Parathyroid adenoma (tissue), 2 donors: Measurements from ENCODE around the gene SGIP1.

Source experiments
- H2AFZ ChIP-seq: fragments of 300-600 bp; sonication (generic); one replicate; pipeline ENCODE4 v1.7.0; 2017; ENCODE audit warnings: antibody characterized with exemption, mild to moderate bottlenecking
- H3K27ac ChIP-seq: fragments of 300-600 bp; sonication (generic); one replicate; pipeline ENCODE4 v1.7.0; 2017
- H3K27me3 ChIP-seq: fragments of 300-600 bp; sonication (generic); one replicate; pipeline ENCODE4 v1.7.0; 2017; ENCODE audit warnings: low read length; ENCODE audit not compliant: control insufficient read depth, insufficient read depth
- H3K36me3 ChIP-seq: fragments of 300-600 bp; sonication (generic); one replicate; pipeline ENCODE4 v1.7.0; 2017; ENCODE audit warnings: low read length; ENCODE audit not compliant: control insufficient read depth, insufficient read depth
- H3K4me1 ChIP-seq: fragments of 300-600 bp; sonication (generic); one replicate; pipeline ENCODE4 v1.7.0; 2017; ENCODE audit warnings: control low read depth
- H3K4me2 ChIP-seq: fragments of 300-600 bp; sonication (generic); one replicate; pipeline ENCODE4 v1.7.0; 2017; ENCODE audit warnings: low read length
- H3K4me3 ChIP-seq: fragments of 300-600 bp; sonication (generic); one replicate; pipeline ENCODE4 v1.7.0; 2017; ENCODE audit warnings: low read depth, low read length
- H3K79me2 ChIP-seq: fragments of 300-600 bp; sonication (generic); one replicate; pipeline ENCODE4 v1.7.0; 2017; ENCODE audit warnings: control low read depth
- H3K9ac ChIP-seq: fragments of 300-600 bp; sonication (generic); one replicate; pipeline ENCODE4 v1.7.0; 2017; ENCODE audit warnings: mild to moderate bottlenecking
- H3K9me3 ChIP-seq: fragments of 300-600 bp; sonication (generic); one replicate; pipeline ENCODE4 v1.7.0; 2017; ENCODE audit warnings: low read length; ENCODE audit not compliant: control insufficient read depth
- TF ChIP-seq, protein P1 (sequence below): fragments of 300-600 bp; sonication (generic); IDR thresholded peaks from one replicate; pipeline ENCODE4 v1.7.0; 2017; ENCODE audit warnings: antibody characterized with exemption, mild to moderate bottlenecking
- donor health status: primary hyperparathyroidism.

The SGIP1 gene

GRCh38 chr1:66685265-66685664, 151.3 kb downstream of the SGIP1 start:
- Histone ChIP-seq H3K9ac (no peak overlapping the region), H3K79me2 (no peaks in the 10 kb centered on the region), H3K27ac (no peak overlapping the region), H3K4me3 (no peak overlapping the region), H2AFZ (no peak overlapping the region), H3K4me2 (no peak overlapping the region), H3K36me3 (no peaks in the 10 kb centered on the region), H3K27me3 (no peaks in the 10 kb centered on the region), H3K9me3 (no peaks in the 10 kb centered on the region), H3K4me1 (no peaks in the 10 kb centered on the region)
- TF ChIP-seq, protein P1, sequence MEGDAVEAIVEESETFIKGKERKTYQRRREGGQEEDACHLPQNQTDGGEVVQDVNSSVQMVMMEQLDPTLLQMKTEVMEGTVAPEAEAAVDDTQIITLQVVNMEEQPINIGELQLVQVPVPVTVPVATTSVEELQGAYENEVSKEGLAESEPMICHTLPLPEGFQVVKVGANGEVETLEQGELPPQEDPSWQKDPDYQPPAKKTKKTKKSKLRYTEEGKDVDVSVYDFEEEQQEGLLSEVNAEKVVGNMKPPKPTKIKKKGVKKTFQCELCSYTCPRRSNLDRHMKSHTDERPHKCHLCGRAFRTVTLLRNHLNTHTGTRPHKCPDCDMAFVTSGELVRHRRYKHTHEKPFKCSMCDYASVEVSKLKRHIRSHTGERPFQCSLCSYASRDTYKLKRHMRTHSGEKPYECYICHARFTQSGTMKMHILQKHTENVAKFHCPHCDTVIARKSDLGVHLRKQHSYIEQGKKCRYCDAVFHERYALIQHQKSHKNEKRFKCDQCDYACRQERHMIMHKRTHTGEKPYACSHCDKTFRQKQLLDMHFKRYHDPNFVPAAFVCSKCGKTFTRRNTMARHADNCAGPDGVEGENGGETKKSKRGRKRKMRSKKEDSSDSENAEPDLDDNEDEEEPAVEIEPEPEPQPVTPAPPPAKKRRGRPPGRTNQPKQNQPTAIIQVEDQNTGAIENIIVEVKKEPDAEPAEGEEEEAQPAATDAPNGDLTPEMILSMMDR = no peak

DNA sequence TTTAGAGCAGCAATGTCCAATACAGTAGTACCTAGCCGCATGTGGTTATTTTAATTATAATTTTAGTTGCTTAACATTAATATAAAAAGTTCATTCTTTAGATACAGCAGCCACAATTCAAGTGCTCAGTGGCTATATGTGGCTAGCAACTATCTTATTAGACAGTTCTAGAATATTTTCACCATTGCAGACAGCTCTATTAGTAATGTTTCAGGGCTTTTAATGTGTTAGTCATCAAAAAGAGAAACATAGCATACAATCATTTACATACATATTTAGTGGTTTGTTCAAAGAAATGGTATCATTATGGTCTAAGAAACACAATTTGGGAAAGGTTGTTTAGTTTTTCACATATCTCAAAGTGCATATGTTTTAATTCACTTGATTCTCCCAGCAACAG, 151.7 kb downstream of the SGIP1 start:
- Histone ChIP-seq H2AFZ (no peak overlapping the region), H3K79me2 (no peaks in the 10 kb centered on the region), H3K9me3 (no peaks in the 10 kb centered on the region)

DNA sequence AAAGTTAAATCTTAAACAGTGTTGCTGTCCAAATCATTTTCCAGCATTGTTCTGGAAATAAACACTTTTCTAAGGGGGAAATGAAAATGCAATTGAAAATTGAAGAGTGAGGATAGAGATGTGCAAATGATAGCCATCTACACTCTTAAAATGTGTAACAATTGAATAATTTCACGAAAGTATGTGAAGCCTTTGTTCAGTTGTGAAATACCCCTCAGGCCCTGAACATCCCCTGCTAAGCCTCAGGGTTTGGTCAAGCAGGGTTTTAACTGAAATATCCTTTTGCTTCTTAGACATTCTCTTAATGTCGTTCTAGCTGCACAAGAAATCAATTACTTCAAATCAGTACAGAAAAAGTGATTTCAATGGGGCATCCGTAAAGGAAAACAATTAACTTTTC, 152.5 kb downstream of the SGIP1 start:
- Histone ChIP-seq H3K36me3 (no peaks in the 10 kb centered on the region), H3K9ac (no peak overlapping the region), H3K79me2 (no peaks in the 10 kb centered on the region), H3K27me3 (no peaks in the 10 kb centered on the region), H2AFZ (no peak overlapping the region), H3K4me1 (no peaks in the 10 kb centered on the region), H3K4me3 (no peak overlapping the region), H3K4me2 (no peak overlapping the region), H3K9me3 (no peaks in the 10 kb centered on the region), H3K27ac (no peak overlapping the region)
- TF ChIP-seq, protein P1 = no peak

More for the DNA sequence above, 151.7 kb downstream of the SGIP1 start:
- no peaks in the 10 kb centered on the region for H3K27me3 ChIP-seq
- H3K36me3 ChIP-seq = no peaks in the 10 kb centered on the region
- no peaks in the 10 kb centered on the region for H3K4me1 ChIP-seq
- TF ChIP-seq, protein P1 = no peak
- no peak overlapping the region for H3K9ac ChIP-seq
- H3K4me2 ChIP-seq = no peak overlapping the region
- H3K4me3 ChIP-seq = no peak overlapping the region
- H3K27ac ChIP-seq = no peak overlapping the region

DNA sequence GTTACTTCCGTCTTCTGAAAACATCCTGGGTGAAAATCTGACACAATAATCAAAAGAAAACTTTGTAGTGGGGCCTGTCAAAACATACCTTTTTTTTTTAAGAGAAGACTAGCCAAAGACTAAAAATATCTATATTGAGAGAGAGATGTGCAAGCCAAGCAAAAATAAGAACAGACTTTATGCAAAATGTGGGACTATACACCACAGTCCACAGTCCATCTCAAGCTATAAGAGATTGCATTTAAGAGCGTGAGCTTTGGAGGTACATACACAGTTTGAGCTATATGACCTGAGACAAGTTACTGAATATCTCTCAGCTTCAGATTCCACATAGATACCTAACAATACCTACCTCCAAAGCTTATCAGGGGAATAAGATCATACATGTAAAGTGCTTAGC, 153.4 kb downstream of the SGIP1 start:
- Histone ChIP-seq H3K4me2 (no peak overlapping the region), H2AFZ (no peak overlapping the region), H3K9ac (no peak overlapping the region), H3K4me1 (no peaks in the 10 kb centered on the region), H3K4me3 (no peak overlapping the region), H3K27ac (no peak overlapping the region), H3K36me3 (no peaks in the 10 kb centered on the region), H3K79me2 (no peaks in the 10 kb centered on the region), H3K27me3 (no peaks in the 10 kb centered on the region), H3K9me3 (no peaks in the 10 kb centered on the region)
- TF ChIP-seq, protein P1 = no peak

- H3K36me3 ChIP-seq = no peaks in the 10 kb centered on the region
- H3K79me2 ChIP-seq = no peaks in the 10 kb centered on the region
- H3K4me1 ChIP-seq = no peaks in the 10 kb centered on the region
- H3K9me3 ChIP-seq = no peaks in the 10 kb centered on the region
- no peak overlapping the region for H3K27ac ChIP-seq
- H3K4me2 ChIP-seq = no peak overlapping the region
- H3K4me3 ChIP-seq = no peak overlapping the region
- H2AFZ ChIP-seq = no peak overlapping the region
- H3K27me3 ChIP-seq = no peaks in the 10 kb centered on the region
- TF ChIP-seq, protein P1 = no peak
- no peak overlapping the region for H3K9ac ChIP-seq
Measured at GRCh38 chr1:66690666-66691381, 156.9 kb downstream of the SGIP1 start.
